Keratinocyte (primary cell): ENCODE results near the gene STK32B. TPM values are rescaled to one million over a fixed set of nuclear protein-coding genes. Genes with fewer than 3 reads are reported as not detected.

ENCODE experiments used
- DNase-seq: peaks from one replicate; pipeline ENCODE4 v3.0.0-alpha.2; 2011; ENCODE audit warnings: low read depth, missing footprints, low spot score
- FAIRE-seq: peaks from 2 replicates; lab custom pipeline; 2011; peaks lifted over from hg19 to GRCh38; lab: Jason Lieb, UNC
- H2AFZ ChIP-seq: 2 replicates; pipeline ENCODE4 v1.6.0; 2012; ENCODE audit warnings: low read length, control low read depth, inconsistent platforms; ENCODE audit not compliant: control insufficient read depth
- H3K27ac ChIP-seq: 2 replicates; pipeline ENCODE4 v1.5.1; 2011; ENCODE audit warnings: low read length; ENCODE audit not compliant: control insufficient read depth, insufficient read depth
- H3K27me3 ChIP-seq: 3 replicates; pipeline ENCODE4 v1.6.0; 2011; ENCODE audit warnings: low read length; ENCODE audit not compliant: control insufficient read depth, insufficient read depth; ENCODE audit errors: extremely low read depth
- H3K36me3 ChIP-seq, 2 experiments: 2 replicates in 1 of 2; 3 replicates in 1 of 2; pipeline ENCODE4 v1.5.1; 2011; ENCODE audit warnings: low read length in 2 of 2, mild to moderate bottlenecking in 1 of 2; ENCODE audit not compliant: control insufficient read depth in 2 of 2, insufficient read depth in 2 of 2; ENCODE audit errors: extremely low read depth in 1 of 2
- H3K4me1 ChIP-seq: 3 replicates; pipeline ENCODE4 v1.5.1; 2011; ENCODE audit warnings: low read length; ENCODE audit not compliant: control insufficient read depth, insufficient read depth; ENCODE audit errors: extremely low read depth
- H3K4me2 ChIP-seq: 3 replicates; pipeline ENCODE4 v1.6.0; 2011; ENCODE audit warnings: low read depth, low read length; ENCODE audit not compliant: control insufficient read depth, insufficient read depth; ENCODE audit errors: extremely low read depth
- H3K4me3 ChIP-seq, 3 experiments: fragments of 200-600 bp in 1 of 3; sonication (generic) in 1 of 3; 2 replicates in 2 of 3; 3 replicates in 1 of 3; pipeline ENCODE4 v1.5.1; 2011 to 2016; ENCODE audit warnings: low read length in 3 of 3, mild to moderate bottlenecking in 3 of 3, control low read depth in 2 of 3, inconsistent platforms in 1 of 3, low read depth in 1 of 3, mixed read lengths in 1 of 3, mixed run types in 1 of 3, moderate library complexity in 1 of 3; ENCODE audit not compliant: control insufficient read depth in 2 of 3, insufficient read depth in 2 of 3; ENCODE audit errors: extremely low read depth in 1 of 3
- H3K79me2 ChIP-seq: 2 replicates; pipeline ENCODE4 v1.6.0; 2012; ENCODE audit warnings: low read length; ENCODE audit not compliant: control insufficient read depth, insufficient read depth
- H3K9ac ChIP-seq: 3 replicates; pipeline ENCODE4 v1.6.0; 2011; ENCODE audit warnings: low read length; ENCODE audit not compliant: control insufficient read depth, insufficient read depth; ENCODE audit errors: extremely low read depth
- H3K9me1 ChIP-seq: 3 replicates; pipeline ENCODE4 v1.6.0; 2011; ENCODE audit warnings: low read length; ENCODE audit not compliant: control insufficient read depth, insufficient read depth; ENCODE audit errors: extremely low read depth
- H3K9me3 ChIP-seq: 2 replicates; pipeline ENCODE4 v1.5.1; 2012; ENCODE audit warnings: low read depth, low read length; ENCODE audit not compliant: control insufficient read depth
- H4K20me1 ChIP-seq: 3 replicates; pipeline ENCODE4 v1.6.0; 2011; ENCODE audit warnings: low read length; ENCODE audit not compliant: control insufficient read depth, insufficient read depth; ENCODE audit errors: extremely low read depth
- EZH2 ChIP-seq: IDR thresholded peaks from one replicate; pipeline ENCODE4 v1.6.1; 2012; ENCODE audit warnings: inconsistent platforms, mild to moderate bottlenecking, low read length, moderate library complexity
- dilution Hi-C: fragments of 300-500 bp; cut with MboI; formaldehyde crosslinking; loops from one replicate; pipeline ENCODE4 v1.7.0; 2020; ENCODE audit warnings: low sequenced_read_pairs; ENCODE audit not compliant: extremely low pct_ligation_motif_present
- polyA plus RNA-seq, 5 experiments: library from polyadenylated mRNA; depleted of rRNA in 3 of 5; stranded (reverse) in 3 of 5; stranded (forward) in 1 of 5; unstranded in 1 of 5; fragments of >200 nt; gene quantifications; 1 replicate in 1 of 5; 2 replicates in 3 of 5; 3 replicates in 1 of 5; pipeline versions ENCODE4 v1.2.1 to v1.2.3, GENCODE V29; 2011 to 2012; ENCODE audit warnings: missing spikeins in 2 of 5, low read depth in 1 of 5, low replicate concordance in 1 of 5
- TF ChIP-seq, protein P1 (sequence below), 3 experiments: IDR thresholded peaks in 1 of 3; conservative IDR thresholded peaks in 1 of 3; optimal IDR thresholded peaks in 1 of 3; 2 replicates in 2 of 3; 3 replicates in 1 of 3; pipeline versions ENCODE3 to v1.5.1; 2011; ENCODE audit warnings: low read length in 3 of 3, mild to moderate bottlenecking in 3 of 3, moderate library complexity in 2 of 3, control low read depth in 1 of 3, inconsistent platforms in 1 of 3; ENCODE audit not compliant: insufficient read depth in 2 of 3; ENCODE audit errors: extremely low read depth in 1 of 3

The STK32B gene
- polyA plus RNA-seq, 1 donor (not counting 4 experiments of a cell fraction or from before 2014, with no cell fraction given) = 3.4 TPM

DNA sequence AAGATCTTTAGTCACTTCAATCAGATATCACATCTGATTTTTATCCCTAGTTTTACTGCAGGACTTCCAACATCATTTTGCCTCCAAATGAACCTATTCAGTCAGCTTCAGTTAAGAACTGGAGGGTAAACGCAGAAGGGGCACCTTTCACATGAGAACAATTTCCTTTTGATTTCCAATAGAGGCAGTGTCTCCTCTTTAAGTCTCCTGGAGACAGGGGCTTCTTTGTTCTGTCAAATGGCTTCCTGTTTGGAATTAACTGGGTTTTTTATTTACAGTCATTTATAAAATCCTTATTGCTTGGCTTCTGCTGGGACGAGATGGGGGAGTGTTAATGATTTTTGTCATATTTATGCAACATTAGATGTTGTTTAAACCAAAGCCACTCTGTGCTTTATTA lies 164.0 kb downstream of the STK32B start:
- no peak overlapping the region for H3K4me3 ChIP-seq
- H3K9ac ChIP-seq = no peak overlapping the region
- FAIRE-seq = no peak
- H3K79me2 ChIP-seq = no peaks in the 10 kb centered on the region
- no peak overlapping the region for H2AFZ ChIP-seq
- no peaks in the 10 kb centered on the region for H4K20me1 ChIP-seq
- no peaks in the 10 kb centered on the region for H3K4me1 ChIP-seq
- DNase-seq = no peak
- dilution Hi-C loops = no loop called here
- no peak for TF ChIP-seq EZH2
- TF ChIP-seq, protein P1, sequence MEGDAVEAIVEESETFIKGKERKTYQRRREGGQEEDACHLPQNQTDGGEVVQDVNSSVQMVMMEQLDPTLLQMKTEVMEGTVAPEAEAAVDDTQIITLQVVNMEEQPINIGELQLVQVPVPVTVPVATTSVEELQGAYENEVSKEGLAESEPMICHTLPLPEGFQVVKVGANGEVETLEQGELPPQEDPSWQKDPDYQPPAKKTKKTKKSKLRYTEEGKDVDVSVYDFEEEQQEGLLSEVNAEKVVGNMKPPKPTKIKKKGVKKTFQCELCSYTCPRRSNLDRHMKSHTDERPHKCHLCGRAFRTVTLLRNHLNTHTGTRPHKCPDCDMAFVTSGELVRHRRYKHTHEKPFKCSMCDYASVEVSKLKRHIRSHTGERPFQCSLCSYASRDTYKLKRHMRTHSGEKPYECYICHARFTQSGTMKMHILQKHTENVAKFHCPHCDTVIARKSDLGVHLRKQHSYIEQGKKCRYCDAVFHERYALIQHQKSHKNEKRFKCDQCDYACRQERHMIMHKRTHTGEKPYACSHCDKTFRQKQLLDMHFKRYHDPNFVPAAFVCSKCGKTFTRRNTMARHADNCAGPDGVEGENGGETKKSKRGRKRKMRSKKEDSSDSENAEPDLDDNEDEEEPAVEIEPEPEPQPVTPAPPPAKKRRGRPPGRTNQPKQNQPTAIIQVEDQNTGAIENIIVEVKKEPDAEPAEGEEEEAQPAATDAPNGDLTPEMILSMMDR (optimal IDR thresholded peaks at IDR 0.05 in 1 of 3, IDR thresholded peaks at IDR 0.05 in 1 of 3, conservative IDR thresholded peaks at IDR 0.05 in 1 of 3; ENCODE audit: extremely low read depth in 1 of 3, insufficient read depth in 2 of 3, low read length in 3 of 3) = no peak
- no peak overlapping the region for H3K4me2 ChIP-seq
- no peaks in the 10 kb centered on the region for H3K36me3 ChIP-seq
- no peaks in the 10 kb centered on the region for H3K9me1 ChIP-seq
- no peak overlapping the region for H3K27ac ChIP-seq
- no peaks in the 10 kb centered on the region for H3K27me3 ChIP-seq
- no peaks in the 10 kb centered on the region for H3K9me3 ChIP-seq

DNA sequence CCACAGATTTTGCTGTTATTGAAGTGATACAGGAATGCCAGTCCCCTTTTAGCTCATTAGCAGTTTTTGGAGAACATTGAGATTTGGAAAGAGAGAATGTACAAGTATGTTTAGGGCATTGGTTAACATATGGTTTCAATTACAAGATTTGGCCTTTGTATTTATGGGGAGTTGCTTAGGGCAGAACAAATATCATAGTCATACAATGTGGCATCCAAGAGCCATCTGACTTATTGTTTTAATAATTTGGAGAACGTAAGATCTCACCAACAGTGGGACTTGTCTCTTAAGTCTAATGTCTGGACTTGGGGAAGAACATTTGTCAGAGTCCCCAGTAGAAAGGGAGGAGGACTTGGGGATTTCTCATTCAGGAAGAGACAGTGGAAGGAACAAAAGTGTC lies 166.1 kb downstream of the STK32B start:
- TF ChIP-seq, protein P1 (optimal IDR thresholded peaks at IDR 0.05 in 1 of 3, IDR thresholded peaks at IDR 0.05 in 1 of 3, conservative IDR thresholded peaks at IDR 0.05 in 1 of 3; ENCODE audit: extremely low read depth in 1 of 3, insufficient read depth in 2 of 3, low read length in 3 of 3) = no peak
- no peak for TF ChIP-seq EZH2
- no peak overlapping the region for H3K27ac ChIP-seq
- FAIRE-seq (no peak), DNase-seq (no peak)
- no peak overlapping the region for H2AFZ ChIP-seq
- H3K9me3 ChIP-seq = no peaks in the 10 kb centered on the region
- no peak overlapping the region for H3K9ac ChIP-seq
- no peak overlapping the region for H3K4me3 ChIP-seq
- H3K27me3 ChIP-seq = no peaks in the 10 kb centered on the region
- no peaks in the 10 kb centered on the region for H3K4me1 ChIP-seq
- H3K79me2 ChIP-seq = no peaks in the 10 kb centered on the region
- H4K20me1 ChIP-seq = no peaks in the 10 kb centered on the region
- H3K4me2 ChIP-seq = no peak overlapping the region
- dilution Hi-C loops = no loop called here
- H3K9me1 ChIP-seq = no peaks in the 10 kb centered on the region
- H3K36me3 ChIP-seq = no peaks in the 10 kb centered on the region
